ENCODE measurements around the gene PLB1. TPM values are rescaled to one million over a fixed set of nuclear protein-coding genes. Genes with fewer than 3 reads are reported as not detected.
A peak's percentile ranks its signal among the peaks of the same experiment; 100 is the strongest.

Gene PLB1
- total and polyA plus RNA-seq, 4 experiments from 2014 or later, result 0.38 to 0.91 (median 0.82) TPM

DNA sequence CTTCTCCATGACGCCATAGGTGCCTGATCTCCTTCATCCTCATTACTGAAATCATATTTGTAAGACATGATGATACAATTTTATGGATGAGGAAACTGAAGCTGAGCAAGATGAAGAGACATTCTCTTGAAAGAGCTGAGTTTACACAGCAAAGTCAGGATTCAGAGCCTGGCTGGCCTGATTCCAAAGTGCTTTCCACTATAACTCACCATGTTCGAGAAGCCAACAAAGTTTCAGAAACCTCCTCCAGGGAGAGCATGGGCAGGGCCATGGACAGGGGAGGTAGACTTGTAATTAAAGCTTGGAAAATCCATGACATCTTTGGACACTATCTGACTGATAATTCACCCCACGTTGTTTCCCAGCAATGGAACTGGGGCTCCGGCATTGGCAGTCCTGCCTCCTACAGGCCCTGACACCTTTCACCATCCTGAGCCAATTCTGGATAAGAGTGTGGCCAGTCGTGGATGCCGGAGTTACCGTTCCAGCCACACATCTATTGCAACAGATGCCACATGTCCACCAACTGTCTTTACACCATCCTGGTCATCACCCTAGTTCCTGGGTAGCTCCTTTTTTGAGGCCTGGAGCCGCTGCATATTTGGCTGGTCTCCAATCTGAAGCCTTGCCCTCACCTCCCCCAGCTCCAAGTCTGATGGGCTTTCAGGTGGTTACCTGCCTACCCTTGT is 170.8 kb downstream of the PLB1 start:
- no peaks in the 10 kb centered on the region for H3K9me3 ChIP-seq (ENCODE audit: control insufficient read depth in 1 of 2, low read length in 2 of 2)
- H3K27me3 ChIP-seq (ENCODE audit: insufficient read depth, low read length), result no peaks in the 10 kb centered on the region
- H3K4me3 ChIP-seq (ENCODE audit: low read length in 2 of 2), result no peak overlapping the region
- H3K4me1 ChIP-seq (ENCODE audit: insufficient read depth, low read length), result no peaks in the 10 kb centered on the region
- POLR2A ChIA-PET (ENCODE audit: partially characterized antibody), result no interaction called here
- no peak overlapping the region for H3K27ac ChIP-seq (ENCODE audit: low read depth, low read length)
- CTCF ChIA-PET (ENCODE audit: partially characterized antibody), result no interaction called here
- Mint-ChIP-seq H3K4me3 (no peak overlapping the region), H3K36me3 (no peaks in the 10 kb centered on the region), H3K27me3 (no peaks in the 10 kb centered on the region), H3K9me3 (peaks cover 0 to 4% (median 0%) of the 10 kb centered on the region in 8 donors), H3K4me1 (no peaks in the 10 kb centered on the region), H3K27ac (no peak overlapping the region)
- no peaks in the 10 kb centered on the region for H3K36me3 ChIP-seq (ENCODE audit: insufficient read depth, low read length)
- intact Hi-C loops (cut with micrococcal nuclease), result no loop called here
- DNase-seq, result no peak

DNA sequence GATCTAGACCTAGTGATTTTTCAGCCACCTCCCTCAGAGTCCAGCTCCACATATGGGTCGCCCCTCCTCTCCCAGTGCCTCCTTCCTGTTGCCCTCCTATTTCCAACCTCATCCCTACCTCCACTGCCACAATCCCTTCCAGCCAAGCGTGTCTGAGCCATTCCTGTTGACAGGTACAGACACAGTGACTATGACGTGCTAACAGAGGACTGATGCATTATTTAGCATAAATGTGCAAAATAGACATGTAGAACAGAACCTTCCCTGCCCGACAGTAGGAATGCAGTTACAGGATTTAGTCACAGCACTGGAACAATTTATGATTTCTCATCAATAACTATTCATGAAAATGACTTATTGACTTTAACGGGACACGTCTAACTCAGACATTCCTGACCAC is 171.4 kb downstream of the PLB1 start:
- H3K4me1 Mint-ChIP-seq, result no peaks in the 10 kb centered on the region
- Histone ChIP-seq H3K4me3 (ENCODE audit: low read length in 2 of 2) (no peak overlapping the region), H3K9me3 (ENCODE audit: control insufficient read depth in 1 of 2, low read length in 2 of 2) (no peaks in the 10 kb centered on the region), H3K36me3 (ENCODE audit: insufficient read depth, low read length) (no peaks in the 10 kb centered on the region), H3K4me1 (ENCODE audit: insufficient read depth, low read length) (no peaks in the 10 kb centered on the region), H3K27me3 (ENCODE audit: insufficient read depth, low read length) (no peaks in the 10 kb centered on the region), H3K27ac (ENCODE audit: low read depth, low read length) (no peak overlapping the region)
- peaks cover 0 to 10% (median 2%) of the 10 kb centered on the region in 8 donors for H3K9me3 Mint-ChIP-seq
- CTCF ChIA-PET (ENCODE audit: partially characterized antibody), result no interaction called here
- no peaks in the 10 kb centered on the region for H3K27me3 Mint-ChIP-seq
- intact Hi-C loops (cut with micrococcal nuclease), result no loop called here
- no peak overlapping the region for H3K4me3 Mint-ChIP-seq
- DNase-seq, result no peak
- H3K27ac Mint-ChIP-seq, result peak overlapping the region in 1 of 7 donors; percentile 62
- no peaks in the 10 kb centered on the region for H3K36me3 Mint-ChIP-seq
- POLR2A ChIA-PET (ENCODE audit: partially characterized antibody), result no interaction called here

DNA sequence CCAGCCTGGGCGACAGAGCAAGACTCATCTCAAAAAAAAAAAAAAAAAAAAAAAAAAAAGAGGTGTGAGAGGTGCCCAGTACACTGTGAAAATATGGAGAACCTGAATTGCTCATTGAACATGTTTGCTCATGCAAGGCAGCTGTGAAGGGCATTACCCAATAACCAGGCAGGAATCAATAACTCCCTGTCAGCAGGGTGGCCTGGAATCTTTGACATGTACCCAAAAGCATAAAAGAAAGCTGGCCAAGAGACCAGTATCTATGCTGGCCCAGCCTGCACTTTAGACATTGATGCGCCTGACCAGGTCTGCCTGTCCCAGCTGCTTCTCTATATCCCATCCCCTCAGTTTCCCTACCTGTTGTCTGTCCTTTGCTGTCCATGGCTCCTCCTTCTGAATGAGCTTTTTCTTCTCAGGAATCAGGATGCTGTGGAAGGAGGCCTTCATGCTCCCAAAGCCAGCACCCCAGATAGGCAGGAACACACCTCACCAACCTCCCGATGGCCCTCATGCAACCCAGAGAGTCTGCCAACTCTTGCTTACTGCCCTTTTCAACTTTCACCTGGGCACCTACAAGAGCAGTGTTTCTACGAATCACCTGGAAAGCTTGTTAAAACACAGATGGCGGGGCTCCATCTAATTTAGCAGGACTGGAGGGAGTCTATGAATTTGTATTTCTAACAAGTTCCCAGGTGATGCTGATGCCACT is 172.4 kb downstream of the PLB1 start:
- Histone ChIP-seq H3K36me3 (ENCODE audit: insufficient read depth, low read length) (no peaks in the 10 kb centered on the region), H3K4me1 (ENCODE audit: insufficient read depth, low read length) (no peaks in the 10 kb centered on the region), H3K27me3 (ENCODE audit: insufficient read depth, low read length) (no peaks in the 10 kb centered on the region), H3K4me3 (ENCODE audit: low read length in 2 of 2) (no peak overlapping the region), H3K27ac (ENCODE audit: low read depth, low read length) (no peak overlapping the region), H3K9me3 (ENCODE audit: control insufficient read depth in 1 of 2, low read length in 2 of 2) (peaks cover 0 to 4% of the 10 kb centered on the region in 2 donors)
- peaks cover 2 to 20% (median 9%) of the 10 kb centered on the region in 8 donors for H3K9me3 Mint-ChIP-seq
- DNase-seq, result no peak
- no peak overlapping the region for H3K4me3 Mint-ChIP-seq
- intact Hi-C loops (cut with micrococcal nuclease), result no loop called here
- CTCF ChIA-PET (ENCODE audit: partially characterized antibody), result no interaction called here
- no peaks in the 10 kb centered on the region for H3K4me1 Mint-ChIP-seq
- POLR2A ChIA-PET (ENCODE audit: partially characterized antibody), result no interaction called here
- H3K27ac Mint-ChIP-seq, result no peak overlapping the region
- H3K36me3 Mint-ChIP-seq, result peaks cover 0 to 6% of the 10 kb centered on the region in 2 donors
- H3K27me3 Mint-ChIP-seq, result no peaks in the 10 kb centered on the region

DNA sequence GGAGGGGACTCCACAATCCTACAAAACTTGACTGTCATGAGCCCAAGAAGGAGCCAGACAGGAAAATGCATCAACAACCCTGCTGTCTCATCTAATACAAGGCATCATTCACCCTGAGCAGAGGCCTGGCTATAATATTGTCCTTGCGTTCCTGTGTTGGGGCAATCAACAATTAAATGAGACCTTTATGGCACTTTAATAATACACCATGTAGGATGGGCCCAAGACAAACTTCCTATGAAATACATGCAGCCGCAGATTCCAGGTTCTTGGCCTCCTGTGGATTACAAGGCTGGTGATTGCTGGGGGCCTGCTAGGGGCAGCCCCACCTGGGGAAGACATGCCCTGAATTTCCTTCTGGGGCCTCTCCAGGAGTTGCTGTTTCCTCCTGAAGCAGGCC is 173.0 kb downstream of the PLB1 start:
- Histone ChIP-seq H3K4me1 (ENCODE audit: insufficient read depth, low read length) (no peaks in the 10 kb centered on the region), H3K27me3 (ENCODE audit: insufficient read depth, low read length) (no peaks in the 10 kb centered on the region), H3K36me3 (ENCODE audit: insufficient read depth, low read length) (no peaks in the 10 kb centered on the region), H3K4me3 (ENCODE audit: low read length in 2 of 2) (no peak overlapping the region), H3K9me3 (ENCODE audit: control insufficient read depth in 1 of 2, low read length in 2 of 2) (peaks cover 0 to 4% of the 10 kb centered on the region in 2 donors), H3K27ac (ENCODE audit: low read depth, low read length) (no peak overlapping the region)
- H3K27me3 Mint-ChIP-seq, result no peaks in the 10 kb centered on the region
- no peaks in the 10 kb centered on the region for H3K4me1 Mint-ChIP-seq
- intact Hi-C loops (cut with micrococcal nuclease), result no loop called here
- no peak overlapping the region for H3K4me3 Mint-ChIP-seq
- H3K36me3 Mint-ChIP-seq, result peaks cover 0 to 6% of the 10 kb centered on the region in 2 donors
- CTCF ChIA-PET (ENCODE audit: partially characterized antibody), result no interaction called here
- H3K27ac Mint-ChIP-seq, result no peak overlapping the region
- POLR2A ChIA-PET (ENCODE audit: partially characterized antibody), result no interaction called here
- DNase-seq, result no peak
- peaks cover 2 to 24% (median 10%) of the 10 kb centered on the region in 8 donors for H3K9me3 Mint-ChIP-seq

DNA sequence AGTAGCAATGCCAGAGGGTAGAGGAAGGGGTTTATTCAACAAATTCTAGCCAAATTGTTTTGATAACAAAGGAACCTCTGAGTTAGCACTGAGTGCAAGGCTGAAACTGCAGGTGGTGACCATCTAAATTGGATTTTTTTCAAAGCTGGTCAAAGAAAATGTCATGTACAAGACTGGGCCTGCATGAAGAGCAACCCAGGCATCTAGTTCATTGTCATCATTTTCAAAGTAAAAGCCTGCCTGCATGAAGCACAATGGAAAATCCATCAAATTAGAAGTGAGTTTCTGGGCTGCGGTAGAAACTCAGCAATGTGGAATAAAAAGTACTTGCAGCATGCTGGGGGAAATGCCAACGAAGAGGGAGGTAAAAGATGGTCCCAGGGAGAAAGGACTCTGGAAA is 175.0 kb downstream of the PLB1 start:
- Mint-ChIP-seq H3K36me3 (peaks cover 0 to 6% of the 10 kb centered on the region in 2 donors), H3K9me3 (peaks cover 2 to 24% (median 10%) of the 10 kb centered on the region in 8 donors), H3K4me1 (peaks cover 0 to 3% (median 0%) of the 10 kb centered on the region in 4 donors), H3K27me3 (no peaks in the 10 kb centered on the region), H3K27ac (peak overlapping the region in 1 of 7 donors; percentile 55), H3K4me3 (no peak overlapping the region)
- Histone ChIP-seq H3K27me3 (ENCODE audit: insufficient read depth, low read length) (no peaks in the 10 kb centered on the region), H3K4me1 (ENCODE audit: insufficient read depth, low read length) (no peaks in the 10 kb centered on the region), H3K27ac (ENCODE audit: low read depth, low read length) (no peak overlapping the region), H3K4me3 (ENCODE audit: low read length in 2 of 2) (no peak overlapping the region), H3K36me3 (ENCODE audit: insufficient read depth, low read length) (no peaks in the 10 kb centered on the region), H3K9me3 (ENCODE audit: control insufficient read depth in 1 of 2, low read length in 2 of 2) (peaks cover 0 to 4% of the 10 kb centered on the region in 2 donors)
- ChIA-PET CTCF (ENCODE audit: partially characterized antibody) (interaction anchor here (0.5 to 2.6 kb wide), 4 partner anchors 41 to 181 kb away, joined by 3 to 8 read pairs (median 3); no protein-coding TSS in a partner anchor), POLR2A (ENCODE audit: partially characterized antibody) (no interaction called here)
- DNase-seq, result no peak
- intact Hi-C loops (cut with micrococcal nuclease), result loop anchor here (10.0 kb wide), 1 partner anchor 54 kb away; no protein-coding TSS in a partner anchor

DNA sequence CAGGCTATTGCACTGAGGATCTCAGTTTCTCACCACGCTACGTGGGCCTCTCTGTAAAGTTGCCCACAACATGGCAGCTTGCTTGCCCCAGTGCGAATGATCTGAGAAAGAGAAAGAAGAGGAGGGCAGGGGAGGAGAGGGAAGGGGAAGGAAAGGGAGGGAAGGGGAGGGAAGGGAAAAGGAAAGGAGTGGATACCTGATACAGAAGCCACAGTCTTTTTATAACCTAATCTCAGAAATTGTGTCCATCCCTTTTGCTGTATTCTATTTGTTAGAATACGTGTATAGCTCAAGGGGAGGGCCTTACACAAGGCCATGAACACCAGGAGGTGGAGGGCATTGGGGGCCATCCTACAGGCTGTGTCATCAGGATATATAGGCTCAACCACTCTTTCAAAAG is 177.5 kb downstream of the PLB1 start:
- CTCF ChIA-PET (ENCODE audit: partially characterized antibody), result interaction anchor here (1.6 to 2.6 kb wide), 2 partner anchors 9 to 79 kb away, joined by 3 to 8 read pairs; no protein-coding TSS in a partner anchor
- Histone ChIP-seq H3K4me3 (ENCODE audit: low read length in 2 of 2) (no peak overlapping the region), H3K27ac (ENCODE audit: low read depth, low read length) (no peak overlapping the region), H3K9me3 (ENCODE audit: control insufficient read depth in 1 of 2, low read length in 2 of 2) (peaks cover 0 to 4% of the 10 kb centered on the region in 2 donors), H3K27me3 (ENCODE audit: insufficient read depth, low read length) (no peaks in the 10 kb centered on the region), H3K36me3 (ENCODE audit: insufficient read depth, low read length) (no peaks in the 10 kb centered on the region), H3K4me1 (ENCODE audit: insufficient read depth, low read length) (no peaks in the 10 kb centered on the region)
- Mint-ChIP-seq H3K36me3 (peaks cover 0 to 6% of the 10 kb centered on the region in 2 donors), H3K27me3 (no peaks in the 10 kb centered on the region), H3K4me3 (no peak overlapping the region), H3K27ac (no peak overlapping the region), H3K9me3 (peaks cover 2 to 24% (median 10%) of the 10 kb centered on the region in 8 donors), H3K4me1 (peaks cover 0 to 3% (median 0%) of the 10 kb centered on the region in 4 donors)
- POLR2A ChIA-PET (ENCODE audit: partially characterized antibody), result no interaction called here
- no peak for DNase-seq
- intact Hi-C loops (cut with micrococcal nuclease), result loop anchor here (10.0 kb wide), 1 partner anchor 51 kb away; no protein-coding TSS in a partner anchor

DNA sequence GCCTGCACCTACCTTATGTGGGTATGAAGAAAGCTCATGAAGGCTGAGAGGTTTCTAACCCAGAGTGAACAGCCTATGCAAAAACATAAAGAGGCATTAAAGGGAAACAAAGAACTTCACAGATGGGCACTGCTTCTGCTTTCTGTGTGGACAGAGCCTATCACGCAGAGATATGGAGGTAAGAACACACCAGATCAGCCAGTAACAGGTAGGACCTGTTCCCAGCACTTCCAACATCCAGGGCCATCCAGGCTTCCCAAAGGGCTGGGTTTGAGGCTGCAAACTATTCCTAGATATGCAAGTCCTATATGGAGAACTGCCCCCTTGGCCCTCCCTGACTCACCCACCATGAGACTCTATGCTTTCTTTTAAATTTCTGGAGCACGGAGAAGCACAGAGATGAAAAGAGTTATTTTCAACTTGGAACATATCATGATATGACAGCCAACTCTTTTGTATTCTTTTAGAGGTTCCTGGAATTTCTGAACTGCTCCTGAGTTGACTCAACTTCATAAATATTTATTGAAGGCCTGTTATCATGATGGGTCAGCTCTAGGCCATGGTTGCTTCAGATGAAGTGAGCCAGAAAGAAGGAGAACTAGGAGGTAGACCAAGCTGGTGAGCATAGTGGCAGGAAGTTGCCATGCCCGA is 178.3 kb downstream of the PLB1 start:
- H3K4me1 Mint-ChIP-seq, result peaks cover 0 to 4% (median 1%) of the 10 kb centered on the region in 4 donors
- Histone ChIP-seq H3K9me3 (ENCODE audit: control insufficient read depth in 1 of 2, low read length in 2 of 2) (peaks cover 0 to 4% of the 10 kb centered on the region in 2 donors), H3K4me1 (ENCODE audit: insufficient read depth, low read length) (no peaks in the 10 kb centered on the region), H3K36me3 (ENCODE audit: insufficient read depth, low read length) (no peaks in the 10 kb centered on the region), H3K27ac (ENCODE audit: low read depth, low read length) (no peak overlapping the region), H3K4me3 (ENCODE audit: low read length in 2 of 2) (no peak overlapping the region), H3K27me3 (ENCODE audit: insufficient read depth, low read length) (no peaks in the 10 kb centered on the region)
- ChIA-PET CTCF (ENCODE audit: partially characterized antibody) (interaction anchor here (1.6 kb wide), 1 partner anchor 8 kb away, joined by 3 read pairs; no protein-coding TSS in a partner anchor), POLR2A (ENCODE audit: partially characterized antibody) (no interaction called here)
- peaks cover 0 to 6% of the 10 kb centered on the region in 2 donors for H3K36me3 Mint-ChIP-seq
- H3K27ac Mint-ChIP-seq, result peak overlapping the region in 1 of 7 donors; percentile 42
- no peak for DNase-seq
- no peaks in the 10 kb centered on the region for H3K27me3 Mint-ChIP-seq
- no peak overlapping the region for H3K4me3 Mint-ChIP-seq
- peaks cover 2 to 24% (median 10%) of the 10 kb centered on the region in 8 donors for H3K9me3 Mint-ChIP-seq
- intact Hi-C loops (cut with micrococcal nuclease), result loop anchor here (10.0 kb wide), 1 partner anchor 51 kb away; no protein-coding TSS in a partner anchor

Data from CD4-positive, alpha-beta memory T cell (primary cell).